HepG2 (cell line): ENCODE results near the gene LYRM4. TPM values are rescaled to one million over a fixed set of nuclear protein-coding genes. Genes with fewer than 3 reads are reported as not detected.
A peak's percentile ranks its signal among the peaks of the same experiment; 100 is the strongest.

Source experiments
- CREM ChIP-seq, 2 experiments: sonication (generic) in 1 of 2; formaldehyde crosslinking in 1 of 2; IDR thresholded peaks; 2 replicates each; pipeline versions ENCODE4 v1.4.0 to v1.6.1; 2016 to 2020; ENCODE audit warnings: antibody characterized with exemption in 1 of 2, mild to moderate bottlenecking in 1 of 2, missing genetic modification reagents in 1 of 2
- GATA4 ChIP-seq: sonication (generic); IDR thresholded peaks from 2 replicates; pipeline ENCODE4 v1.6.1; 2016; ENCODE audit warnings: antibody characterized with exemption, low read depth, borderline replicate concordance
- JUND ChIP-seq: sonication (generic); formaldehyde crosslinking; IDR thresholded peaks from 2 replicates; pipeline ENCODE4 v1.8.0; 2022; ENCODE audit warnings: mild to moderate bottlenecking, missing genetic modification reagents
- KAT2B ChIP-seq: fragments of 150-350 bp; IDR thresholded peaks from 2 replicates; pipeline ENCODE4 v1.6.1; 2014; ENCODE audit warnings: low read depth, low read length, borderline replicate concordance
- KMT2B ChIP-seq: IDR thresholded peaks from 2 replicates; pipeline ENCODE4 v1.6.1; 2016; ENCODE audit warnings: missing genetic modification reagents, missing compliant biosample characterization
- LCORL ChIP-seq, 2 experiments: fragments of 450-650 bp in 1 of 2; sonication (generic) in 1 of 2; formaldehyde crosslinking in 1 of 2; IDR thresholded peaks; 2 replicates each; pipeline versions ENCODE4 v1.5.0 to v1.6.1; 2017 to 2020; ENCODE audit warnings: antibody characterized with exemption in 1 of 2, missing genetic modification reagents in 1 of 2
- PRMT3 ChIP-seq: sonication (generic); formaldehyde crosslinking; IDR thresholded peaks from 2 replicates; pipeline ENCODE4 v1.8.1; 2022; ENCODE audit warnings: low read depth, mild to moderate bottlenecking, moderate library complexity, missing genetic modification reagents, borderline replicate concordance
- SMAD3 ChIP-seq: sonication (generic); formaldehyde crosslinking; IDR thresholded peaks from 2 replicates; pipeline ENCODE4 v1.4.0; 2020; ENCODE audit warnings: missing genetic modification reagents
- ZFP36 ChIP-seq: fragments of 150-350 bp; IDR thresholded peaks from 2 replicates; pipeline ENCODE4 v1.6.1; 2018; ENCODE audit warnings: borderline replicate concordance, low read length, low read depth; ENCODE audit not compliant: partially characterized antibody
- ZNF251 ChIP-seq: sonication (generic); formaldehyde crosslinking; IDR thresholded peaks from 2 replicates; pipeline ENCODE4 v1.9.0; 2021; ENCODE audit warnings: mild to moderate bottlenecking, missing genetic modification reagents
- ZNF607 ChIP-seq: sonication (generic); formaldehyde crosslinking; IDR thresholded peaks from 2 replicates; pipeline ENCODE4 v1.5.1; 2020; ENCODE audit warnings: missing genetic modification reagents, mild to moderate bottlenecking, borderline replicate concordance
- ZNF75D ChIP-seq: sonication (generic); formaldehyde crosslinking; IDR thresholded peaks from 2 replicates; pipeline ENCODE4 v1.8.1; 2023; ENCODE audit warnings: missing genetic modification reagents, mild to moderate bottlenecking, borderline replicate concordance
- polyA plus RNA-seq, 8 experiments: library from polyadenylated mRNA; depleted of rRNA in 3 of 8; stranded (reverse) in 7 of 8; unstranded in 1 of 8; fragments of >200 nt; fragmentation: Illumina TruSeq in 4 of 8; extraction: Trizol in 4 of 8; gene quantifications; 2 replicates each; pipeline versions ENCODE4 v1.2.1 to v1.2.3, GENCODE V29; 2011 to 2016; ENCODE audit warnings: low read depth in 4 of 8, missing spikeins in 1 of 8, mixed read lengths in 1 of 8; ENCODE audit not compliant: insufficient read depth in 1 of 8
- total RNA-seq, 5 experiments: library from RNA; depleted of rRNA; stranded (reverse); fragments of >200 nt; fragmentation: Illumina TruSeq; extraction: Trizol; gene quantifications; 2 replicates each; pipeline ENCODE4 v1.2.3, GENCODE V29; 2016; ENCODE audit warnings: low read depth in 1 of 5
- TF ChIP-seq, protein P1 (sequence below): IDR thresholded peaks from 2 replicates; pipeline ENCODE4 v1.6.1; 2016; ENCODE audit warnings: mild to moderate bottlenecking
- TF ChIP-seq, protein P2 (sequence below): sonication (generic); formaldehyde crosslinking; IDR thresholded peaks from 2 replicates; pipeline ENCODE4 v1.4.0; 2020; ENCODE audit warnings: missing genetic modification reagents
- TF ChIP-seq, protein P3 (sequence below): sonication (generic); formaldehyde crosslinking; IDR thresholded peaks from 2 replicates; pipeline ENCODE4 v1.4.0; 2020; ENCODE audit warnings: missing genetic modification reagents, borderline replicate concordance
- TF ChIP-seq, protein P4 (sequence below): sonication (generic); formaldehyde crosslinking; IDR thresholded peaks from 2 replicates; pipeline ENCODE4 v1.5.0; 2020; ENCODE audit warnings: missing genetic modification reagents, mild to moderate bottlenecking, borderline replicate concordance
- TF ChIP-seq, protein P5 (sequence below): sonication (generic); formaldehyde crosslinking; IDR thresholded peaks from 2 replicates; pipeline ENCODE4 v1.8.1; 2022; ENCODE audit warnings: mild to moderate bottlenecking, missing genetic modification reagents

The LYRM4 gene
- total and polyA plus RNA-seq, 2 of the 13 experiments (the other 11 are each of a cell fraction or from before 2014, with no cell fraction given), result 64.6 to 67.5 TPM

DNA sequence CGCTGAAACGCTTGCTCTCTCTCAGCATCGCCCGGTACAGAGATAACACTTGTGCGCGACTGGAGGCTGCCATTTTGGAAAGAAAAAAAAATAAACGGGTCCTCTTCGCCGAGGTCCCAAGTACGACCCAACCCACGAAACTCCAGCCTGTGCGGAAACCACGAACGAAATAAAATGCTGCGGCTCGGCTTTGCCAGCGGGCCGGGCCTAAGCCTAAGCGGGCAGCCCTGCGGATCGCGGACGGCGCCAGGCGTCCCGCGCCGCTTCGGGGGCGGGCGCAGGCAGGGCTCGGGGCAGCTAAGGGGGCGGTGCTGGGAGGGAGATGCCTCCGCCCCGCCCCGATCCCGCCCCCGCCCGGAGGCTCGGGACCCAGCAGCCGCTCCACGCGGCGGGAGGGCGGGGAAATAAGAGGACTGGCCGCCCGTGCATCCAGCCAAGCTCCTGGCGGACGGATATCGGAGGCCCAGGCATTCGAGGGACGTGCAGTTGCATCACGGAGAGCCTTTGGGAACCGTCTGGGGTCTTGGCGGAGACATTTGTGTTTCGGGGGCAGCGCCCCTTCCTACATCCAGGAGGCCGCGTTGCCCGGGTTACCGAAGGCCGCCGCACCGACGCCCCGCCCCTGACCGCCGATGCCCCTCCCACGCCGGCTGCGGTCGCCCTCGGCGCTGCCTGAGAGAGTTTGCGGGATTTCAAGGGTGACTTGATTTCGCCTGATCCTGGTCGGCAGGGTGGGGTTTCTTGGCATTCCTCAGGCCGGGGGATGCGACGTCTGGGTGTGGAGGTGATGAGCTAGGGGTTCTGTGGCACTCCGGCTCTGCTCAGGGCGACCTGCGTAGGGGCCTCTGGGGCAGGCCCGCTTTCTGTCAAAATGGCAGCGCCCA lies at the start of gene LYRM4, which contains the start of gene FARS2 (continued):
- TF ChIP-seq, protein P1, sequence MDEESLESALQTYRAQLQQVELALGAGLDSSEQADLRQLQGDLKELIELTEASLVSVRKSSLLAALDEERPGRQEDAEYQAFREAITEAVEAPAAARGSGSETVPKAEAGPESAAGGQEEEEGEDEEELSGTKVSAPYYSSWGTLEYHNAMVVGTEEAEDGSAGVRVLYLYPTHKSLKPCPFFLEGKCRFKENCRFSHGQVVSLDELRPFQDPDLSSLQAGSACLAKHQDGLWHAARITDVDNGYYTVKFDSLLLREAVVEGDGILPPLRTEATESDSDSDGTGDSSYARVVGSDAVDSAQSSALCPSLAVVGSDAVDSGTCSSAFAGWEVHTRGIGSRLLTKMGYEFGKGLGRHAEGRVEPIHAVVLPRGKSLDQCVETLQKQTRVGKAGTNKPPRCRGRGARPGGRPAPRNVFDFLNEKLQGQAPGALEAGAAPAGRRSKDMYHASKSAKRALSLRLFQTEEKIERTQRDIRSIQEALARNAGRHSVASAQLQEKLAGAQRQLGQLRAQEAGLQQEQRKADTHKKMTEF, result peak; percentile 86
- TF ChIP-seq LCORL (IDR thresholded peaks at IDR 0.05) (no peak), LCORL (CRISPR knock-in tag; IDR thresholded peaks at IDR 0.05) (peak; percentile 30; the same call in 1 of the 2 replicates), GATA4 (peak; percentile 16; the same call in 1 of the 2 replicates), ZFP36 (no peak), JUND (CRISPR knock-in tag) (no peak), PRMT3 (CRISPR knock-in tag) (no peak), ZNF251 (CRISPR knock-in tag) (no peak), KAT2B (no peak), ZNF607 (CRISPR knock-in tag) (peak; percentile 17; the same call in 1 of the 2 replicates), ZNF75D (CRISPR knock-in tag) (no peak), CREM (IDR thresholded peaks at IDR 0.05) (peak; percentile 81), CREM (CRISPR knock-in tag; IDR thresholded peaks at IDR 0.05) (no peak), KMT2B (CRISPR knock-in tag) (peak; percentile 88), SMAD3 (peak; percentile 85; the same call in 1 of the 2 replicates)
- TF ChIP-seq, protein P2, sequence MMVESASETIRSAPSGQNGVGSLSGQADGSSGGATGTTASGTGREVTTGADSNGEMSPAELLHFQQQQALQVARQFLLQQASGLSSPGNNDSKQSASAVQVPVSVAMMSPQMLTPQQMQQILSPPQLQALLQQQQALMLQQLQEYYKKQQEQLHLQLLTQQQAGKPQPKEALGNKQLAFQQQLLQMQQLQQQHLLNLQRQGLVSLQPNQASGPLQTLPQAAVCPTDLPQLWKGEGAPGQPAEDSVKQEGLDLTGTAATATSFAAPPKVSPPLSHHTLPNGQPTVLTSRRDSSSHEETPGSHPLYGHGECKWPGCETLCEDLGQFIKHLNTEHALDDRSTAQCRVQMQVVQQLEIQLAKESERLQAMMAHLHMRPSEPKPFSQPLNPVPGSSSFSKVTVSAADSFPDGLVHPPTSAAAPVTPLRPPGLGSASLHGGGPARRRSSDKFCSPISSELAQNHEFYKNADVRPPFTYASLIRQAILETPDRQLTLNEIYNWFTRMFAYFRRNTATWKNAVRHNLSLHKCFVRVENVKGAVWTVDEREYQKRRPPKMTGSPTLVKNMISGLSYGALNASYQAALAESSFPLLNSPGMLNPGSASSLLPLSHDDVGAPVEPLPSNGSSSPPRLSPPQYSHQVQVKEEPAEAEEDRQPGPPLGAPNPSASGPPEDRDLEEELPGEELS, result no peak; the same call in 1 of the 2 replicates
- TF ChIP-seq, protein P3, sequence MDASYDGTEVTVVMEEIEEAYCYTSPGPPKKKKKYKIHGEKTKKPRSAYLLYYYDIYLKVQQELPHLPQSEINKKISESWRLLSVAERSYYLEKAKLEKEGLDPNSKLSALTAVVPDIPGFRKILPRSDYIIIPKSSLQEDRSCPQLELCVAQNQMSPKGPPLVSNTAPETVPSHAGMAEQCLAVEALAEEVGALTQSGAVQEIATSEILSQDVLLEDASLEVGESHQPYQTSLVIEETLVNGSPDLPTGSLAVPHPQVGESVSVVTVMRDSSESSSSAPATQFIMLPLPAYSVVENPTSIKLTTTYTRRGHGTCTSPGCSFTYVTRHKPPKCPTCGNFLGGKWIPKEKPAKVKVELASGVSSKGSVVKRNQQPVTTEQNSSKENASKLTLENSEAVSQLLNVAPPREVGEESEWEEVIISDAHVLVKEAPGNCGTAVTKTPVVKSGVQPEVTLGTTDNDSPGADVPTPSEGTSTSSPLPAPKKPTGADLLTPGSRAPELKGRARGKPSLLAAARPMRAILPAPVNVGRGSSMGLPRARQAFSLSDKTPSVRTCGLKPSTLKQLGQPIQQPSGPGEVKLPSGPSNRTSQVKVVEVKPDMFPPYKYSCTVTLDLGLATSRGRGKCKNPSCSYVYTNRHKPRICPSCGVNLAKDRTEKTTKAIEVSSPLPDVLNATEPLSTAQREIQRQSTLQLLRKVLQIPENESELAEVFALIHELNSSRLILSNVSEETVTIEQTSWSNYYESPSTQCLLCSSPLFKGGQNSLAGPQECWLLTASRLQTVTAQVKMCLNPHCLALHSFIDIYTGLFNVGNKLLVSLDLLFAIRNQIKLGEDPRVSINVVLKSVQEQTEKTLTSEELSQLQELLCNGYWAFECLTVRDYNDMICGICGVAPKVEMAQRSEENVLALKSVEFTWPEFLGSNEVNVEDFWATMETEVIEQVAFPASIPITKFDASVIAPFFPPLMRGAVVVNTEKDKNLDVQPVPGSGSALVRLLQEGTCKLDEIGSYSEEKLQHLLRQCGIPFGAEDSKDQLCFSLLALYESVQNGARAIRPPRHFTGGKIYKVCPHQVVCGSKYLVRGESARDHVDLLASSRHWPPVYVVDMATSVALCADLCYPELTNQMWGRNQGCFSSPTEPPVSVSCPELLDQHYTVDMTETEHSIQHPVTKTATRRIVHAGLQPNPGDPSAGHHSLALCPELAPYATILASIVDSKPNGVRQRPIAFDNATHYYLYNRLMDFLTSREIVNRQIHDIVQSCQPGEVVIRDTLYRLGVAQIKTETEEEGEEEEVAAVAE (CRISPR knock-in tag), result peak; percentile 27; the same call in 1 of the 2 replicates
- TF ChIP-seq, protein P4, sequence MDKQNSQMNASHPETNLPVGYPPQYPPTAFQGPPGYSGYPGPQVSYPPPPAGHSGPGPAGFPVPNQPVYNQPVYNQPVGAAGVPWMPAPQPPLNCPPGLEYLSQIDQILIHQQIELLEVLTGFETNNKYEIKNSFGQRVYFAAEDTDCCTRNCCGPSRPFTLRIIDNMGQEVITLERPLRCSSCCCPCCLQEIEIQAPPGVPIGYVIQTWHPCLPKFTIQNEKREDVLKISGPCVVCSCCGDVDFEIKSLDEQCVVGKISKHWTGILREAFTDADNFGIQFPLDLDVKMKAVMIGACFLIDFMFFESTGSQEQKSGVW (CRISPR knock-in tag), result peak; percentile 25; the same call in 1 of the 2 replicates
- TF ChIP-seq, protein P5, sequence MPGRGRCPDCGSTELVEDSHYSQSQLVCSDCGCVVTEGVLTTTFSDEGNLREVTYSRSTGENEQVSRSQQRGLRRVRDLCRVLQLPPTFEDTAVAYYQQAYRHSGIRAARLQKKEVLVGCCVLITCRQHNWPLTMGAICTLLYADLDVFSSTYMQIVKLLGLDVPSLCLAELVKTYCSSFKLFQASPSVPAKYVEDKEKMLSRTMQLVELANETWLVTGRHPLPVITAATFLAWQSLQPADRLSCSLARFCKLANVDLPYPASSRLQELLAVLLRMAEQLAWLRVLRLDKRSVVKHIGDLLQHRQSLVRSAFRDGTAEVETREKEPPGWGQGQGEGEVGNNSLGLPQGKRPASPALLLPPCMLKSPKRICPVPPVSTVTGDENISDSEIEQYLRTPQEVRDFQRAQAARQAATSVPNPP (CRISPR knock-in tag), result no peak; the same call in 1 of the 2 replicates
